Erythroblast (primary cell): Measurements from ENCODE around the gene ACKR3.

ENCODE experiments used
- GATA1 ChIP-seq: IDR thresholded peaks from 2 replicates; pipeline ENCODE4 v1.6.1; 2011; ENCODE audit warnings: low read depth, mild to moderate bottlenecking, control low read depth, low read length, moderate library complexity
- POLR2A ChIP-seq: IDR thresholded peaks from 2 replicates; pipeline ENCODE4 v1.6.1; 2011; ENCODE audit warnings: mild to moderate bottlenecking, low read length

GRCh38 chr2:236546561-236547002, 23.0 kb upstream of the ACKR3 start:
- TF ChIP-seq POLR2A = no peak
- no peak for TF ChIP-seq GATA1
